ENCODE measurements around the gene TDRD6.

Gene TDRD6

GRCh38 chr6:46745973-46746372, 58.3 kb downstream of the TDRD6 start:
- no peak for TF ChIP-seq CTCF (IDR thresholded peaks at IDR 0.05; ENCODE audit: low read depth, low read length)
- no peak overlapping the region for H3K4me3 ChIP-seq (ENCODE audit: low read depth, low read length)

- no peak within 1 kb of the TSS for H3K4me3 ChIP-seq (ENCODE audit: low read depth, low read length)
- no peak for TF ChIP-seq CTCF (IDR thresholded peaks at IDR 0.05; ENCODE audit: low read depth, low read length)
These were observed 59.0 kb downstream of the TDRD6 start, which contains the start of gene ANKRD66 for GRCh38 chr6:46746696-46747095. TSS of gene ANKRD66 (plus strand) at chr6:46746933. CDS start at chr6:46751949, 5,016 bp downstream.

GRCh38 chr6:46748940-46749503, 61.3 kb downstream of the TDRD6 start:
- no peak overlapping the region for H3K4me3 ChIP-seq (ENCODE audit: low read depth, low read length)
- no peak for TF ChIP-seq CTCF (IDR thresholded peaks at IDR 0.05; ENCODE audit: low read depth, low read length)

GRCh38 chr6:46749731-46750130, 62.0 kb downstream of the TDRD6 start:
- no peak overlapping the region for H3K4me3 ChIP-seq (ENCODE audit: low read depth, low read length)
- no peak for TF ChIP-seq CTCF (IDR thresholded peaks at IDR 0.05; ENCODE audit: low read depth, low read length)

GRCh38 chr6:46751658-46752057, 64.0 kb downstream of the TDRD6 start:
- no peak overlapping the region for H3K4me3 ChIP-seq (ENCODE audit: low read depth, low read length)
- TF ChIP-seq CTCF (IDR thresholded peaks at IDR 0.05; ENCODE audit: low read depth, low read length) = no peak

Data from WI38 (cell line).